Psoas muscle (tissue), 8 donors: ENCODE data around the gene POMZP3. TPM values are rescaled to one million over a fixed set of nuclear protein-coding genes. Genes with fewer than 3 reads are reported as not detected.
"Not testable (repeated sequence)": the region's sequence is repeated elsewhere in the genome, so short reads cannot be mapped to it uniquely, and the experiment has no call there.

Experiments
- ATAC-seq, 4 donors: fragments of 200-7000 bp; cut with Tn5 transposase; one replicate each; pipeline ENCODE4 v1.9.1; 2020; ENCODE audit warnings: moderate library complexity in 3 of 4, mild to moderate bottlenecking in 2 of 4
- DNase-seq, 2 donors: peaks; one replicate each; pipeline ENCODE4 v3.0.0-alpha.2; 2020
- H3K27ac ChIP-seq: fragments of 200-600 bp; one replicate; pipeline ENCODE4 v1.8.0; 2022
- H3K27me3 ChIP-seq, 3 donors: fragments of 200-600 bp in 1 of 3; one replicate each; pipeline versions ENCODE4 v1.6.1 to v1.8.0; 2013 to 2022; ENCODE audit warnings: low read length in 2 of 3, mild to moderate bottlenecking in 2 of 3, moderate library complexity in 1 of 3; ENCODE audit not compliant: insufficient read depth in 3 of 3
- H3K36me3 ChIP-seq, 2 donors: fragments of 200-600 bp in 1 of 2; one replicate each; pipeline versions ENCODE4 v1.6.1 to v1.8.0; 2013 to 2022; ENCODE audit warnings: low read depth in 1 of 2, mild to moderate bottlenecking in 1 of 2, moderate library complexity in 1 of 2; ENCODE audit not compliant: insufficient read depth in 1 of 2
- H3K4me1 ChIP-seq: fragments of 200-600 bp; one replicate; pipeline ENCODE4 v1.8.0; 2022
- H3K4me3 ChIP-seq: fragments of 200-600 bp; one replicate; pipeline ENCODE4 v1.8.0; 2022; ENCODE audit warnings: mild to moderate bottlenecking
- H3K9me3 ChIP-seq: fragments of 200-600 bp; one replicate; pipeline ENCODE4 v1.8.0; 2022
- WGBS, 3 donors: extraction: QIAGEN DNeasy Blood & Tissue Kit; methylation state at CpG; one replicate each; pipeline versions ENCODE4 v1.1.6 to v1.1.7; 2013; 5-methylcytosine and 5-hydroxymethylcytosine counted together
- intact Hi-C, 2 donors: fragments of 100-400 bp; cut with DNase I; formaldehyde crosslinking; loops; one replicate each; pipeline versions ENCODE4 v1.11.0 to v1.14.2; 2022
- polyA plus RNA-seq, 3 donors: library from polyadenylated mRNA; stranded (reverse); fragments of 200-250 nt; gene quantifications; one replicate each; pipeline ENCODE4 v1.2.3, GENCODE V29; 2013
- total RNA-seq, 4 donors: library from RNA; stranded (reverse); fragmentation: NEBNext Ultra II Directional in 2 of 4; extraction: Animal tissue kit (Norgen Biotek cat#: 25700) in 2 of 4; gene quantifications; one replicate each; pipeline versions ENCODE4 v1.2.1 to v1.2.4, GENCODE V29; 2021 to 2023
- donor health status: healthy with polysubstance abuse.
- donor health status: DM: no; HTN: no; CAD: no; lungs with moderate emphysema.
- donor health status: Bipolar disorder and iron deficiency.
- donor health status: healthy.
- donor health status: DM: yes; HTN: yes; CAD: no.
- donor health status: DM: no; HTN: no; CAD: no.
- donor health status: DM: no; HTN: no; CAD: no.
- donor health status: DM: yes; HTN: yes; CAD: no.

The POMZP3 gene
- total and polyA plus RNA-seq, 7 donors: 3.5 to 30.5 (median 10.3) TPM

GRCh38 chr7:76591602-76592304 lies 35.3 kb downstream of the POMZP3 start:
- H3K4me3 ChIP-seq, H3K27me3 ChIP-seq, H3K9me3 ChIP-seq, H3K27ac ChIP-seq, DNase-seq, ATAC-seq, H3K36me3 ChIP-seq, intact Hi-C loops: not testable (repeated sequence)
- 80 to 84% (median 80%) methylated on average over 2 of the region's 2 CpGs for WGBS, 3 donors
- peaks cover 13% of the 10 kb centered on the region for H3K4me1 ChIP-seq

DNA sequence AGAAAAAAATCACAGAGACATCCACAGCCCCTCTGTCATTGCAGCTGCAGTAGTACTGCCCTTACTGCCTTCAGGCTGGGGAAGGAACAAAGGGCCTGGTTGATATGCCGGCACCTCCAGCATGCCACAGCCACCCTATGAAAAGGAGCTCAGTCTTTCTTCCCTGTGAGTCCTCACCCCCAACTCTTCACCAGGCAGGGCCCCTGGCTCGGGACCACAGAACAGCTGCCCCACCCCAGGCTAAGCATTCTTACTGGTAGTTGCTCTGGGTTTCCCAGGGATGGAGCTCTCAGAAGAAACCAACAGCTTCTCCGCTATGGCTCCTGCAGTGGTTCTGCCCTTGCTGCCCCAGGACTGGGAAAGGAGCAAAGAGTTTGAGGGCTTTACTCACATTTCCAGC lies 36.0 kb downstream of the POMZP3 start:
- 93 to 99% (median 96%) methylated on average over 2 to 3 of the region's 3 CpGs for WGBS, 3 donors
- H3K4me3 ChIP-seq, H3K9me3 ChIP-seq, H3K27me3 ChIP-seq, ATAC-seq, DNase-seq, intact Hi-C loops, H3K27ac ChIP-seq, H3K36me3 ChIP-seq: not testable (repeated sequence)
- peaks cover 19% of the 10 kb centered on the region for H3K4me1 ChIP-seq

GRCh38 chr7:76588586-76588985 lies 38.5 kb downstream of the POMZP3 start:
- ATAC-seq, H3K27me3 ChIP-seq, H3K9me3 ChIP-seq, intact Hi-C loops, H3K36me3 ChIP-seq, DNase-seq, H3K27ac ChIP-seq, H3K4me3 ChIP-seq: not testable (repeated sequence)
- H3K4me1 ChIP-seq: peaks cover 26% of the 10 kb centered on the region
- no CpG with 5 or more reads among the region's 1 CpG for WGBS, 3 donors

DNA sequence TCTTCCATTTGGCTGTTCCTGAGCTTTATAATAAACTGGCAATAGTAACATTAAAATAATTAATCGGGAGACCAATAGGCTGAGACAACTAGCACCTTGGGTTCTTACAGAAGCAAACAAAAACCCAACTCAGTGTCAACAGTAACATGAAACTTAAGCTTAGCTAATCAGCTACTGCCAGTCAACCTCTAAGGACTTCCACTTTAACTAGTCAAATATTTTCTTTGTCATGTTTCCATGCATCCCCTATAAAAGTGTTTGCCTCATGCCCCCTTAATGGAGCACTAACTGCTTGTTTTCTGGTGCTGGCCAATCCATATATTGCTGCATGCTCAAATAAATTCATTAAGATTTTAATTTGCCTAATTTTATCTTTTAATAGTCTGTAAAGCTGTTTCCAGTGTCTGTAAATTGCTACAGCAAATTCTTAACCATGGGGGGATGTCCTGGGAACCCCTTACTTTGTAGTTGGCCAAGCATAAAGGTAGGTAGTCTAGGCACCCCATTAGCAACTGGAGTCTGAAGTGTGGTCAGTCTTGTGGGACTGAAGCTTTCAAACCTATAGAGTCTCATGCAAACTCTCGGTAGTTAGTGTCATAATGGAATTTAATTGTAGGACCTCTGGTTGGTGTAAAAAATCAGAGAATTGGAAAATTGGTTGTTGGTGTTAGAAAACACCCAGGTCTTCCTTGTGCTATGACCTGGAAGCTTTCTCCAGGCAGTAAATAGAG lies 40.3 kb downstream of the POMZP3 start:
- H3K36me3 ChIP-seq, H3K9me3 ChIP-seq, DNase-seq, H3K27ac ChIP-seq, ATAC-seq, intact Hi-C loops, H3K27me3 ChIP-seq, H3K4me3 ChIP-seq: not testable (repeated sequence)
- 83 to 95% (median 95%) methylated on average over 2 of the region's 2 CpGs for WGBS, 3 donors
- peaks cover 33% of the 10 kb centered on the region for H3K4me1 ChIP-seq

DNA sequence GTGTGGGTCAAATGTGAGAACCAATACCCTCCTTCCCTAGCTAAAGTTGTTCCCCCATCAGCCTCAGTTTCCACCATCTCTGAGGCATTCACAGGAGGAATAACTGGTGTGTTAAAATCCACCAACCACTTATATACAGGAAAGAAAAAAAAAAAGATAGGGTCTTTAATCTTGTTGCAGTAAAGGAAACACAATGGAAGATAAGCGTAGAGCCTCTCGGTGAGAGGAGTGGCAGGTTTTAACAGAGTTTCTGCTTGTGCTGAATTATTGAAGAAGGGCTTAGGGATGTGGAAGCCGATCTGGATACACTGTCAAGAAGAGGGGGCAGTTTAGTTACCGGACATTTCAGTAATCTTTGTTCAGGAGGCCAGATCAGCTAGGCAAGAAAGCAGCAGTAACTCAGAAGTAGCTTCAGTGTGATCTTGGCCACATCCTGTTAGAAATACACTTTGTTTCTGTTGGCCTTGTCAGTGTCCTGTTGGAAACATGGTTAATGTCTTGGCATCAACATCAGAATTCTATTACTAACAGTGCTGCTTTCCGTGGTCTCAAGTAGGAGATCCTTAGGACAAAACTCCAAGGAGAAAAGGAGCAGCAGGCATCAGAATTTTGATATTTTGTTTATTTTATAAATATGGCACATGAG lies 43.3 kb downstream of the POMZP3 start:
- intact Hi-C loops, H3K27me3 ChIP-seq, H3K9me3 ChIP-seq, H3K4me3 ChIP-seq, DNase-seq, H3K36me3 ChIP-seq: not testable (repeated sequence)
- ATAC-seq: peak; percentile 46 to 70 (median 51)
- peak overlapping the region; percentile 77 for H3K27ac ChIP-seq
- H3K4me1 ChIP-seq: peaks cover 30% of the 10 kb centered on the region
- WGBS, 3 donors: 40 to 54% (median 40%) methylated on average over 5 of the region's 5 CpGs

GRCh38 chr7:76582848-76583631 lies 44.0 kb downstream of the POMZP3 start:
- H3K36me3 ChIP-seq, H3K4me3 ChIP-seq, H3K27me3 ChIP-seq, H3K9me3 ChIP-seq, intact Hi-C loops: not testable (repeated sequence)
- Histone ChIP-seq H3K27ac (peak overlapping the region; percentile 77), H3K4me1 (peaks cover 27% of the 10 kb centered on the region)
- ATAC-seq (peak; percentile 98 to 100 (median 100)), DNase-seq (peak; percentile 75 to 80)
- 35 to 48% (median 42%) methylated on average over 1 of the region's 2 CpGs for WGBS, 3 donors

- H3K27ac ChIP-seq, intact Hi-C loops, H3K27me3 ChIP-seq, H3K36me3 ChIP-seq, H3K4me1 ChIP-seq, DNase-seq, H3K4me3 ChIP-seq, H3K9me3 ChIP-seq: not testable (repeated sequence)
- 52 to 71% (median 66%) methylated on average over 3 of the region's 3 CpGs for WGBS, 3 donors
- ATAC-seq: peak in 2 of 4 donors; percentile 27 to 58
Measured at GRCh38 chr7:76575919-76576655, 51.0 kb downstream of the POMZP3 start.

GRCh38 chr7:76575431-76575830 lies 51.6 kb downstream of the POMZP3 start:
- H3K27ac ChIP-seq, intact Hi-C loops, H3K4me1 ChIP-seq, H3K9me3 ChIP-seq, H3K4me3 ChIP-seq, H3K27me3 ChIP-seq, H3K36me3 ChIP-seq, ATAC-seq, DNase-seq: not testable (repeated sequence)
- WGBS, 3 donors: 90 to 94% (median 93%) methylated on average over 1 of the region's 2 CpGs

GRCh38 chr7:76572296-76572695 lies 54.8 kb downstream of the POMZP3 start:
- WGBS, 3 donors: 77 to 81% (median 78%) methylated on average over 3 of the region's 3 CpGs

DNA sequence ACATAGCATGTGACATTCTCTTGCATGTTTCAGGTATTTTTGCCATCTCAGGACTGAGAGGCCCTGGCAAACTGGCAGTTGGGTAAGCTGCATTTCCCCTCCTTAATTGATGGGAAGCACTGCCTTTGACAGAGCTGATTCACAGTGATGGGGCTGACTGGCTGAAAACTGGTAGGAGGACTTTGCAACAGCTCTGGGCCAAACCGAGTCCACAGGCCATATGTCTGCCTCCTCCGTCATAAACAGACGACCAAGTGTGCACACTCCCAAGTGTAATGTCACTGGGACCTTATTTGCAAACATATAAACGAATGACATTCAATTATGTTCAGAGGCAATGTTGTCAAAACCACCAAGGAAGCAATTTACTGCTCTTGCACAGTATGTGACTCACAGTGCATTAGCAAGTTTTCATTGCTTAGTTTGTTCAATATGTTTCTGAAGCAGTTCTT lies 56.7 kb downstream of the POMZP3 start:
- H3K27me3 ChIP-seq, DNase-seq, H3K36me3 ChIP-seq, intact Hi-C loops, H3K27ac ChIP-seq, H3K4me3 ChIP-seq, H3K4me1 ChIP-seq, H3K9me3 ChIP-seq: not testable (repeated sequence)
- 77 to 87% (median 78%) methylated on average over 4 of the region's 4 CpGs for WGBS, 3 donors
- ATAC-seq: peak in 1 of 4 donors; percentile 22

More at GRCh38 chr7:76572296-76572695, 54.8 kb downstream of the POMZP3 start:
- H3K27ac ChIP-seq, H3K9me3 ChIP-seq, H3K4me3 ChIP-seq, ATAC-seq, H3K27me3 ChIP-seq, intact Hi-C loops, H3K4me1 ChIP-seq, DNase-seq, H3K36me3 ChIP-seq: not testable (repeated sequence)
